ENCODE results near the gene ANO2. TPM values are rescaled to one million over a fixed set of nuclear protein-coding genes. Genes with fewer than 3 reads are reported as not detected.

Gene ANO2
- total RNA-seq, 2 donors from 2014 or later, result 14.3 to 28.5 TPM

DNA sequence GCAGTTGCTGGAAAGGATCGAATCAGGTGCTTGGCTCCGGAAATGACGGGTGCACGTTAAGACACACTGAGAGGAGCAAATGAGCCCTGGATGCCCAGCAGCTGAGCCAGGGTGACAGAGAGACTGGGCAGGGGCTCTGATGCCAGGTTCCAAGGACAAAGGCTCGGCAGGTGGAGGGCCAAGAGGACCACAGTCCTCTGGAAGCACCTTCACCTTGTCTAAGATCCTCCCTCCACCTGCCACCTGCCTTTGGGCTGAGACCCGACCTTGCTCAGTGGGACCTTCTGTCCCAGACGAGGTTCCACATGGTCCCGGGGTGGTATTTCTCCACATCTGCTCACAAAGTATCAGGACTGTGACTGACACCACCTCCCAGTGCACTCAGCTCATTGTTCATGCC lies 1.0 kb downstream of the ANO2 start:
- peaks cover 76% of the 10 kb centered on the region for H3K36me3 Mint-ChIP-seq (ENCODE audit: low read depth)
- peak overlapping the region; percentile 70 for H3K4me3 Mint-ChIP-seq
- H3K27me3 Mint-ChIP-seq (ENCODE audit: insufficient read depth), result peaks cover 36% of the 10 kb centered on the region
- Histone ChIP-seq H3K27me3 (ENCODE audit: control insufficient read depth, insufficient read depth, low read length, poor library complexity, severe bottlenecking) (peaks cover 14% of the 10 kb centered on the region), H3K9me3 (ENCODE audit: control insufficient read depth, low read length) (no peaks in the 10 kb centered on the region), H3K36me3 (ENCODE audit: control insufficient read depth, insufficient read depth, low read length) (peaks cover 31% of the 10 kb centered on the region), H3K27ac (ENCODE audit: low read depth, low read length) (no peak overlapping the region), H3K4me3 (ENCODE audit: low read length) (no peak overlapping the region), H3K4me1 (ENCODE audit: control insufficient read depth, insufficient read depth, low read length) (peaks cover 3% of the 10 kb centered on the region), H3K9ac (ENCODE audit: extremely low read depth, low read length, poor library complexity, severe bottlenecking) (no peak overlapping the region)
- peaks cover 21% of the 10 kb centered on the region for H3K4me1 Mint-ChIP-seq
- TF ChIP-seq, protein P1, sequence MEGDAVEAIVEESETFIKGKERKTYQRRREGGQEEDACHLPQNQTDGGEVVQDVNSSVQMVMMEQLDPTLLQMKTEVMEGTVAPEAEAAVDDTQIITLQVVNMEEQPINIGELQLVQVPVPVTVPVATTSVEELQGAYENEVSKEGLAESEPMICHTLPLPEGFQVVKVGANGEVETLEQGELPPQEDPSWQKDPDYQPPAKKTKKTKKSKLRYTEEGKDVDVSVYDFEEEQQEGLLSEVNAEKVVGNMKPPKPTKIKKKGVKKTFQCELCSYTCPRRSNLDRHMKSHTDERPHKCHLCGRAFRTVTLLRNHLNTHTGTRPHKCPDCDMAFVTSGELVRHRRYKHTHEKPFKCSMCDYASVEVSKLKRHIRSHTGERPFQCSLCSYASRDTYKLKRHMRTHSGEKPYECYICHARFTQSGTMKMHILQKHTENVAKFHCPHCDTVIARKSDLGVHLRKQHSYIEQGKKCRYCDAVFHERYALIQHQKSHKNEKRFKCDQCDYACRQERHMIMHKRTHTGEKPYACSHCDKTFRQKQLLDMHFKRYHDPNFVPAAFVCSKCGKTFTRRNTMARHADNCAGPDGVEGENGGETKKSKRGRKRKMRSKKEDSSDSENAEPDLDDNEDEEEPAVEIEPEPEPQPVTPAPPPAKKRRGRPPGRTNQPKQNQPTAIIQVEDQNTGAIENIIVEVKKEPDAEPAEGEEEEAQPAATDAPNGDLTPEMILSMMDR (conservative IDR thresholded peaks at IDR 0.05), result no peak
- 88 to 94% methylated on average over 6 to 8 of the region's 8 CpGs for WGBS, 2 experiments (ENCODE audit: insufficient coverage in 1 of 2, insufficient read length in 1 of 2)
- H3K27ac Mint-ChIP-seq, result no peak overlapping the region
- DNase-seq, result no peak
- no peaks in the 10 kb centered on the region for H3K9me3 Mint-ChIP-seq

DNA sequence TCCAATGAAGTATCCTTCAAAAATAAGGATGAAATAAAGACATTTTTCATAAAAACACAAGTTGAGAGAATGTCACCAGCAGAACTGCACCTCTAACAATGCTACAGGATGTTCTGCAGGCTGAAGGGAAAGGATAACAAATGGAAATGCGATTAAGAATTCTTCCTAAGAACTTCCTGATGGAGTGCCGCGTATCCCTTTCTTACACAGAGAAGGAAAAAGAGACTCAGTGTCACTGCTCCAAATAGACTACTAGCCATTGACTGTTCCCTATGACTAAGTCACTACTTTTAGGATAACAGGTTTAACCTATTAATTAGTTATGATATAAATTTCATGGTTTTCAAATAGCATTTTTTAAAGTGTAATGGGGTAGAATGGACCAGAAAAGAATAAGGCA lies 3.2 kb downstream of the ANO2 start:
- H3K36me3 Mint-ChIP-seq (ENCODE audit: low read depth), result peaks cover 63% of the 10 kb centered on the region
- Histone ChIP-seq H3K36me3 (ENCODE audit: control insufficient read depth, insufficient read depth, low read length) (peaks cover 22% of the 10 kb centered on the region), H3K4me1 (ENCODE audit: control insufficient read depth, insufficient read depth, low read length) (no peaks in the 10 kb centered on the region), H3K9ac (ENCODE audit: extremely low read depth, low read length, poor library complexity, severe bottlenecking) (no peak overlapping the region), H3K9me3 (ENCODE audit: control insufficient read depth, low read length) (no peaks in the 10 kb centered on the region), H3K27ac (ENCODE audit: low read depth, low read length) (no peak overlapping the region), H3K27me3 (ENCODE audit: control insufficient read depth, insufficient read depth, low read length, poor library complexity, severe bottlenecking) (peaks cover 14% of the 10 kb centered on the region), H3K4me3 (ENCODE audit: low read length) (no peak overlapping the region)
- 89 to 94% methylated on average over 3 of the region's 3 CpGs for WGBS, 2 experiments (ENCODE audit: insufficient coverage in 1 of 2, insufficient read length in 1 of 2)
- peaks cover 19% of the 10 kb centered on the region for H3K27me3 Mint-ChIP-seq (ENCODE audit: insufficient read depth)
- no peaks in the 10 kb centered on the region for H3K9me3 Mint-ChIP-seq
- peak; percentile 10 for DNase-seq
- H3K27ac Mint-ChIP-seq, result no peak overlapping the region
- no peak overlapping the region for H3K4me3 Mint-ChIP-seq
- peaks cover 12% of the 10 kb centered on the region for H3K4me1 Mint-ChIP-seq
- TF ChIP-seq, protein P1 (conservative IDR thresholded peaks at IDR 0.05), result no peak

DNA sequence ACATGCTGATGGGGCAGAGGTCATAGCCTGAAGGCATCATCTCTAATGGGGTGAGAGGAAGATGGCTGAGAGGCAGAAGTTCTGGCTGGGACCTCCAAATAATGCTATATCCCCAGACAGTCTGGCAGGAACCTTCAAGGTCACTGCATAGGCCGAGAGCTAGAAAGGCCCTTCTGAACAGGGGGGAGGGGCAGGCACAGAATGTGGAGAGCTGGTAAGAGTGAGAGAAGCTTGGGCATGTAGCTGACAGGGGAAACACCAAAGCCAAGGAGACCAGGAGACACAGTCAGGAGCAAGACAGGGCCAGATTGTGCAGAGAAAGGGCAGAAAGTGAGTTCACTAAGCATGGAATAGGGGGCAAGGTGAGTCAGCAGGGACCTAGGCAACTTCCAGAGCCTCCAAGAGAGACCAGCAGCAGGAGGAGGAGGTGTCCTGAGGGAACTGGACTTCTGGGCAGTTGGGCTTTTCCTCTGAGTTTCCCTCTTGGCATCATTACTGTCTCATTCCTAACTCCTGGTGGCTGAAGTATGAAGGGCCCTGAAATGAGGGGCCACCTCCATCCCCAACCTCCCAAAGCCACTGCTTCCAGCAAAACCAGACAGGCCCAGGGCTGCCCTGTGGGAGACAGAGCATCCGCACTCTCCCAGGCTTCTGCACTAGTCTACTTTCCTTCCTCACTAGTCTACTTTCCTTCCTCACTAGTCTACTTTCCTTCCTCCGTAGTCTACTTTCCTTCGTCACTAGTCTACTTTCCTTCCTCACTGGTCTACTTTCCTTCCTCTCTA lies 17.1 kb downstream of the ANO2 start:
- Mint-ChIP-seq H3K27me3 (ENCODE audit: insufficient read depth) (peaks cover 12% of the 10 kb centered on the region), H3K27ac (no peak overlapping the region)
- H3K9me3 ChIP-seq (ENCODE audit: control insufficient read depth, low read length), result no peaks in the 10 kb centered on the region

More for the DNA sequence above, 17.1 kb downstream of the ANO2 start:
- Mint-ChIP-seq H3K36me3 (ENCODE audit: low read depth) (peaks cover 19% of the 10 kb centered on the region), H3K9me3 (no peaks in the 10 kb centered on the region), H3K4me3 (no peak overlapping the region), H3K4me1 (peaks cover 27% of the 10 kb centered on the region)
- TF ChIP-seq, protein P1 (conservative IDR thresholded peaks at IDR 0.05), result no peak
- Histone ChIP-seq H3K4me3 (ENCODE audit: low read length) (no peak overlapping the region), H3K27ac (ENCODE audit: low read depth, low read length) (no peak overlapping the region), H3K27me3 (ENCODE audit: control insufficient read depth, insufficient read depth, low read length, poor library complexity, severe bottlenecking) (no peaks in the 10 kb centered on the region), H3K9ac (ENCODE audit: extremely low read depth, low read length, poor library complexity, severe bottlenecking) (no peak overlapping the region), H3K4me1 (ENCODE audit: control insufficient read depth, insufficient read depth, low read length) (peaks cover 11% of the 10 kb centered on the region), H3K36me3 (ENCODE audit: control insufficient read depth, insufficient read depth, low read length) (no peaks in the 10 kb centered on the region)
- DNase-seq, result peak; percentile 29
- WGBS, 2 experiments (ENCODE audit: insufficient coverage in 1 of 2, insufficient read length in 1 of 2), result 90 to 100% methylated on average over 2 to 4 of the region's 4 CpGs

All from endodermal cell (in vitro differentiated cells).